HCT116 (cell line): ENCODE data around the gene SRRT.

Source experiments
- CTCF ChIP-seq, 3 experiments: fragments of 200-600 bp in 1 of 3; sonication (generic) in 1 of 3; IDR thresholded peaks in 2 of 3; conservative IDR thresholded peaks in 1 of 3; 2 replicates each; pipeline ENCODE4 v1.5.1; 2012 to 2017; ENCODE audit warnings: low read depth in 2 of 3, low read length in 2 of 3, antibody characterized with exemption in 1 of 3, borderline replicate concordance in 1 of 3, control low read depth in 1 of 3, mild to moderate bottlenecking in 1 of 3, mixed read lengths in 1 of 3, mixed run types in 1 of 3, moderate library complexity in 1 of 3; ENCODE audit not compliant: insufficient read depth in 1 of 3
- EZH2 ChIP-seq: fragments of 200-600 bp; sonication (generic); IDR thresholded peaks from 2 replicates; pipeline ENCODE4 v1.6.1; 2017; ENCODE audit warnings: antibody characterized with exemption, mixed run types
- EZH2phosphoT487 ChIP-seq: fragments of 200-600 bp; IDR thresholded peaks from 2 replicates; pipeline ENCODE4 v1.6.1; 2018; ENCODE audit warnings: antibody characterized with exemption, borderline replicate concordance
- FOSL1 ChIP-seq: IDR thresholded peaks from 2 replicates; pipeline ENCODE4 v1.6.1; 2012; ENCODE audit warnings: low read depth
- POLR2A ChIP-seq: IDR thresholded peaks from 2 replicates; pipeline ENCODE4 v1.7.0; 2011; ENCODE audit warnings: borderline replicate concordance; ENCODE audit not compliant: insufficient read depth, insufficient read length; ENCODE audit errors: extremely low read depth
- POLR2AphosphoS5 ChIP-seq: IDR thresholded peaks from 2 replicates; pipeline ENCODE4 v1.6.1; 2011; ENCODE audit warnings: mild to moderate bottlenecking, low read depth, low read length, moderate library complexity
- YY1 ChIP-seq: IDR thresholded peaks from 2 replicates; pipeline ENCODE4 v1.6.1; 2011; ENCODE audit warnings: low read length, low read depth, moderate library complexity, mild to moderate bottlenecking; ENCODE audit not compliant: insufficient replicate concordance; ENCODE audit errors: extremely low read depth
- ZFX ChIP-seq: fragments of 450-650 bp; IDR thresholded peaks from 2 replicates; pipeline ENCODE4 v1.6.1; 2017
- ZNF274 ChIP-seq: fragments of 200-500 bp; sonication (Bioruptor generic); IDR thresholded peaks from 2 replicates; pipeline ENCODE4 v1.6.1; 2014; ENCODE audit warnings: mild to moderate bottlenecking, low read depth, low read length, inconsistent platforms

- TF ChIP-seq FOSL1 (no peak), EZH2phosphoT487 (no peak), EZH2 (no peak), POLR2A (no peak), YY1 (no peak), POLR2AphosphoS5 (no peak), CTCF (IDR thresholded peaks at IDR 0.05 in 2 of 3, conservative IDR thresholded peaks at IDR 0.05 in 1 of 3; ENCODE audit: borderline replicate concordance in 1 of 3, insufficient read depth in 1 of 3, low read depth in 2 of 3, low read length in 2 of 3) (no peak), ZNF274 (no peak), ZFX (no peak)
Observed at GRCh38 chr7:100861616-100861985, 13.3 kb upstream of the SRRT start.
